HFFc6 (cell line): ENCODE measurements around the gene ZNHIT1. TPM values are rescaled to one million over a fixed set of nuclear protein-coding genes. Genes with fewer than 3 reads are reported as not detected.

Source experiments
- DNase-seq: peaks from one replicate; pipeline ENCODE4 v3.0.0-alpha.2; 2018
- H3K27ac Mint-ChIP-seq: 2 replicates; pipeline ENCODE4 v1.8.0; 2020; ENCODE audit warnings: mild to moderate bottlenecking, mixed read lengths
- H3K27me3 Mint-ChIP-seq: 2 replicates; pipeline ENCODE4 v1.8.0; 2021; ENCODE audit warnings: mild to moderate bottlenecking, moderate library complexity, mixed read lengths; ENCODE audit not compliant: insufficient read depth
- H3K36me3 Mint-ChIP-seq: 2 replicates; pipeline ENCODE4 v1.8.0; 2021; ENCODE audit warnings: low read depth, mixed read lengths
- H3K4me1 Mint-ChIP-seq: 2 replicates; pipeline ENCODE4 v1.8.0; 2020; ENCODE audit warnings: low read depth, mixed read lengths
- H3K4me3 Mint-ChIP-seq: 2 replicates; pipeline ENCODE4 v1.8.0; 2020; ENCODE audit warnings: mild to moderate bottlenecking, moderate library complexity, mixed read lengths
- H3K9me3 Mint-ChIP-seq: 2 replicates; pipeline ENCODE4 v1.8.0; 2020; ENCODE audit warnings: mild to moderate bottlenecking, mixed read lengths
- total RNA-seq, 6 experiments: library from RNA; stranded (reverse); fragmentation: NEBNext Ultra II Directional; extraction: Animal tissue kit (Norgen Biotek cat#: 25700); gene quantifications; 2 replicates in 1 of 6; 3 replicates in 5 of 6; pipeline ENCODE4 v1.2.3, GENCODE V29; 2021
- TF ChIP-seq, protein P1 (sequence below): fragments of 200-600 bp; sonication (generic); IDR thresholded peaks from 2 replicates; pipeline ENCODE4 v1.5.0; 2021; ENCODE audit warnings: antibody characterized with exemption, mild to moderate bottlenecking

Gene ZNHIT1
- total RNA-seq, 6 experiments from 2014 or later, result 88.9 to 113 (median 94.0) TPM

DNA sequence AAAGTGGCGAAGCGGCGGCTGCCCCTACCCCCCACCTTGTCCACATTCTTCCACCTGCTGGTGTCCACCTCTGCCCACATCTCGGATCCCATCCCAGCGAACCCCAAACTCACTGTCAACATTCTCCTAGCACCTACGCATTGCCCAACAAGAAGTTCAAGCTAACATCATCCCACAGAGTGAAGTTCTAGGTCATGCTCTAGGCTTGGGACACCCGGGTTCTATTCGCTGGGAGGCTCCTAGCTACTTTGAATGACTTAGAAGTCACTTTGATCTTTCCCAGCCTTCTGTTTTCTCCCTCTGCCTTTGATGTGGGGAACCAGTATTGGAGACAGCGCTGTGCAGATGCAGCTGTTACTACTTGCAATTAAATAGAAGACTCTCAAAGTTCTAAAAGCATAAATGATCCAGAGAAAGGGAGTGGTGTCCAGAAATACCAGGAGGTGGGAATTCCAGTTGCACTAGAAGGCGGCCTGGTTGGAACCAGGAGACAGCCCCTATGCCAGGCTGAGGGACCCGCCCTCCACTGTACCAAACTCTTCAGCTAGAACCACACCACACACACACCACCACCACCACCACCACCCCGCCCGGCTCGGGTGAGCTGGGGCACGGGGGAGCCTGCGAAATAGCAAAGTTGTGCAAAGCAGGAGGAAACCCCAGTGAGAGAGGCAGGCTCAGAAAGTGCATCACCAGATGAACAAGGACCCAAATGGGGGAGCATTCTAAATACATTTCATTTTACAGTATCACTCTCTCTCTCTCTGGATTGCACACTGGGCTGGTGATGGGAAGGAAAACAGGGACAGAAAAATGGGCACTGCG is 47.1 kb upstream of the ZNHIT1 start:
- Mint-ChIP-seq H3K9me3 (no peaks in the 10 kb centered on the region), H3K27me3 (peaks cover 60% of the 10 kb centered on the region), H3K4me1 (peaks cover 72% of the 10 kb centered on the region), H3K27ac (no peak overlapping the region), H3K36me3 (no peaks in the 10 kb centered on the region), H3K4me3 (no peak overlapping the region)
- DNase-seq, result no peak
- TF ChIP-seq, protein P1, sequence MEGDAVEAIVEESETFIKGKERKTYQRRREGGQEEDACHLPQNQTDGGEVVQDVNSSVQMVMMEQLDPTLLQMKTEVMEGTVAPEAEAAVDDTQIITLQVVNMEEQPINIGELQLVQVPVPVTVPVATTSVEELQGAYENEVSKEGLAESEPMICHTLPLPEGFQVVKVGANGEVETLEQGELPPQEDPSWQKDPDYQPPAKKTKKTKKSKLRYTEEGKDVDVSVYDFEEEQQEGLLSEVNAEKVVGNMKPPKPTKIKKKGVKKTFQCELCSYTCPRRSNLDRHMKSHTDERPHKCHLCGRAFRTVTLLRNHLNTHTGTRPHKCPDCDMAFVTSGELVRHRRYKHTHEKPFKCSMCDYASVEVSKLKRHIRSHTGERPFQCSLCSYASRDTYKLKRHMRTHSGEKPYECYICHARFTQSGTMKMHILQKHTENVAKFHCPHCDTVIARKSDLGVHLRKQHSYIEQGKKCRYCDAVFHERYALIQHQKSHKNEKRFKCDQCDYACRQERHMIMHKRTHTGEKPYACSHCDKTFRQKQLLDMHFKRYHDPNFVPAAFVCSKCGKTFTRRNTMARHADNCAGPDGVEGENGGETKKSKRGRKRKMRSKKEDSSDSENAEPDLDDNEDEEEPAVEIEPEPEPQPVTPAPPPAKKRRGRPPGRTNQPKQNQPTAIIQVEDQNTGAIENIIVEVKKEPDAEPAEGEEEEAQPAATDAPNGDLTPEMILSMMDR, result no peak

DNA sequence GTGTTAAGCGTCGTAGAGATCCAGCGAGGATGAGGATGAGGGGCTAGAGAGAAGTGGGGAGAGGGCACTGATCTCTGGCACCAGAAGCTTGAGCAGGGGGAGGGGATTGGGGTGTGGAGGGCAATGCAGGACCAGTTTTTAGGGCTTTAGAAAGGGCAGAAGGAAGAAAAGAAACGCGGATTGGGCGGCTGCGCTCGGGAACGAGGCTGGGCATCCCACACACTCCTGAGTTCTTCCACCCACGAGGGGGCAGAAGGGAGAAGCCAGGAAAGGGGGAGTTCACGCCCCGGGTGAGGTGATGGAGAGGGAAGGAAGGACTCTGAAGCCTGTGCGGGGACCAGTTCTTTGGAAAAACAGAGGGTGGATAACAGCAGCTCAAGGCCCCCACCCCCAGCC is 46.5 kb upstream of the ZNHIT1 start:
- H3K27me3 Mint-ChIP-seq, result peaks cover 62% of the 10 kb centered on the region
- H3K27ac Mint-ChIP-seq, result no peak overlapping the region
- DNase-seq, result no peak
- H3K4me1 Mint-ChIP-seq, result peaks cover 67% of the 10 kb centered on the region
- H3K9me3 Mint-ChIP-seq, result no peaks in the 10 kb centered on the region
- TF ChIP-seq, protein P1, result peak; percentile 43; the same call in 1 of the 2 replicates
- peak overlapping the region; percentile 35; the same call in 1 of the 2 replicates for H3K4me3 Mint-ChIP-seq
- H3K36me3 Mint-ChIP-seq, result no peaks in the 10 kb centered on the region

DNA sequence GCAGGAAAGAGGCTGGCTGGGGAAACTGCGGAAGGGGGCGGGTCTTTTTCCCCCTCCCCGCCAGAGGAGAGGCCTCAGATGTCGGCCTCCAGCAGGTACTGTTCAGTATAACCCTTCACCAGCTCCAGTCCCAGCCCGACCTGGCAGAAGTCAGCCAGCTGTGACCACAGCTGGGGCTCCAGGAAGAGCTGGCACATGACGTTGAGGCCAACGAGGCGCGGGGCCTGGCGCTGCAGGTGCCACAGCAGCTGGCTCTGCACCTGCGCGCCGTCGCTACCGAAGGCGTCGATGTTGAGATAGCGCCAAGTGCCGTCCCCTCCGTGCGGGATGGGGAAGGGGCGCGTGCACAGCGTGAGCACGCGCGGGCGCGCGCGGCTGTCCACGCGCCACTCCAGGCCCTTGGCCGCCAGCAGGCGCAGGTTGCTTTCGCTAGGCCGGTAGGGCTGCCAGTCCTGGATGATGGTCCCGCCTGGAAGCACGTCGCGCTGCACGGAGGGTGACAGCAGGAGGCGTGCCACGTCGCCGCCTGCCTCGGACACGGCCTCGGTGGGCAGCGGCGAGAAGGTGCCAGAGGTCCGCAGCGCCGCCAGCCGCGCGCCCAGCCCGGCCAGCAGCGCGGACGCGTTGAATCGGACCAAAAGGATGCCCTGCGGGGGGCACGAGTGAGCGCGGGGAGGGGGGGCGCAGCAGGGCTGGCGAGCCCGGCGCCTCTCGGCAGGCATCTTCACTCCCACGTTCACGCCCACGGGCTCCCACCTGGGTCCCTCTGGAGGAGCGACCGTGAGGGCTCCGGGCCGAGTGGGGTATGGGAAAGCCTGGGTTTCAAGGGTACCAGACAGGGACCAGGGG is 45.7 kb upstream of the ZNHIT1 start:
- TF ChIP-seq, protein P1, result no peak; the same call in 1 of the 2 replicates
- Mint-ChIP-seq H3K27ac (no peak overlapping the region), H3K27me3 (peaks cover 64% of the 10 kb centered on the region), H3K4me1 (peaks cover 61% of the 10 kb centered on the region), H3K4me3 (peak overlapping the region; percentile 53), H3K9me3 (no peaks in the 10 kb centered on the region), H3K36me3 (no peaks in the 10 kb centered on the region)
- DNase-seq, result no peak

DNA sequence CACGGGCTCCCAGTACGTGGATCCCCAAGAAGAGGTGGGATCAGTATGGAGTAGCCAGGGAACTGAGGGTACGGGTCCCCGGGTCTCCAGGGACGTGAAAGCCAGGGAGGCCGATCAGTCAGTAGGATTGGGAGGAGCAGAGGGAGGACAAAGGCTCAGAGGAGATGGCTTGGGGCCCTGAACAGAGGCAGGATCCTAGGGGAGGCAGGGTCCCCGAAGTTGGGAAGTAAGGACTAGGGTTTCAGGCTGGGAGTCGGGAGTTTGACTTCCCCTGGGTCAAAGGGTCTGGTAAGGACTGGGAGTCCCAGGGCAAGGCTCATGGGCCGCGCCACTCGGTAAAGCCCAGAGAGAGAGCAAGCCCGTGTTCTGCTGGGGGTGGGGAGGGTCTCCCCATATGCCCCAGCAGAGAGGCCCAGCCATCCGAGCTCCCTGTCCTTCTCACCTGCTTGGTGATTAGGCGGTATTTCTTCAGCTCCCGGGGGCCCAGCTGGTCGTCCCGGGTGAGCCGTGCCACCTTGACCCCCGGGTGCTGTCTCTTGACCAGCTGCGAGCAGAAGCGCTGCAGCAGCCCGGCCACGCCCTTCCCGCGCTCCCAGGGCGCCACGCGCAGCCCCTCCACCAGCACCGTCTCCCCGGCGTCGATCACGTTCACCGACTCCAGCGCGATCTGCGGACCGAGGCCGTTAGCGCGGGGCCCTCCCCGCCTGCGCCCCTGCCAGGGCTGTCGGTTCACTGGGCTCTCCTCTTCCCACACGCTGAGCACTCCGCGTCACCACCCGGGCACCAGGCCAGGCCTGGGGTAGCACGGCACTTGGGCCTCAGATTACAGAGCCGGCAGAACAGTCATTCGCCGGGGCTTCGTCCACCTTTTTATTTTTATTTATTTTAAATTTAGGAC is 44.9 kb upstream of the ZNHIT1 start:
- Mint-ChIP-seq H3K9me3 (no peaks in the 10 kb centered on the region), H3K4me1 (peaks cover 52% of the 10 kb centered on the region), H3K27ac (no peak overlapping the region), H3K36me3 (no peaks in the 10 kb centered on the region), H3K27me3 (peaks cover 69% of the 10 kb centered on the region), H3K4me3 (peak overlapping the region; percentile 71)
- DNase-seq, result peak; percentile 70
- TF ChIP-seq, protein P1, result no peak

DNA sequence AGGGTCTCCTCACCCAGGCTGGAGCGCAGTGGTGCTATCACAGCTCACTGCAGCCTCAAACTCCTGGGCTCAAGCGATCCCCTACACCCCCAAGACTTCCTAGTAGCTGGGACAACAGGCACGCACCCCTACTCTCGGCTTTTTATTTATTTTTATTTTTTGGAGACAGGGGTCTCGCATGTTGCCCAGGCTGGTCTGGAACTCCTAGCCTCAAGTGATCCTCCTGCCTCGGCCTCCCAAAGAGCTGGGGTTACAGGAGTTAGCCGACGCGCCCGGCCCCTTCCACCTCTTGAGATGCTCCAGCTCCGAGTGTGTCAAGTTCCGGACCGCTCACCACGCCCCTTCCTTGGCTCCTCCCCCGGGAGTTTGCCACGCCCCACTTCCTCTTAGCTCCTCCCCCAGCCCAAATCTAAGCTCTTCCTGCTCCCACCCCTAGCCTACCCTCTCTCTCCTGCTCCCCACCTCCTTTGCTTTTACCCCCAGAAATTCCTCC is 44.2 kb upstream of the ZNHIT1 start:
- Mint-ChIP-seq H3K27me3 (peaks cover 72% of the 10 kb centered on the region), H3K36me3 (no peaks in the 10 kb centered on the region), H3K4me1 (peaks cover 45% of the 10 kb centered on the region), H3K4me3 (peak overlapping the region; percentile 71; the same call in 1 of the 2 replicates), H3K27ac (no peak overlapping the region), H3K9me3 (no peaks in the 10 kb centered on the region)
- TF ChIP-seq, protein P1, result no peak
- peak; percentile 11 for DNase-seq
